Stimulated activated CD4-positive, alpha-beta T cell treated with anti-CD3 and anti-CD28 coated beads, Interleukin-4, amount 100 ng/mL, for 48 hours (primary cell): ENCODE results near the gene ACOT8.

ENCODE experiments used
- DNase-seq, 2 donors: peaks; one replicate each; pipeline ENCODE4 v3.0.0-alpha.2; 2020; ENCODE audit warnings: low read depth in 2 of 2

Gene ACOT8

GRCh38 chr20:45796337-45797065, 60.7 kb downstream of the ACOT8 start:
- DNase-seq, result no peak

GRCh38 chr20:45792317-45793118, 64.7 kb downstream of the ACOT8 start:
- DNase-seq, result no peak
